Measurements from ENCODE around the gene PLEKHD1.

DNA sequence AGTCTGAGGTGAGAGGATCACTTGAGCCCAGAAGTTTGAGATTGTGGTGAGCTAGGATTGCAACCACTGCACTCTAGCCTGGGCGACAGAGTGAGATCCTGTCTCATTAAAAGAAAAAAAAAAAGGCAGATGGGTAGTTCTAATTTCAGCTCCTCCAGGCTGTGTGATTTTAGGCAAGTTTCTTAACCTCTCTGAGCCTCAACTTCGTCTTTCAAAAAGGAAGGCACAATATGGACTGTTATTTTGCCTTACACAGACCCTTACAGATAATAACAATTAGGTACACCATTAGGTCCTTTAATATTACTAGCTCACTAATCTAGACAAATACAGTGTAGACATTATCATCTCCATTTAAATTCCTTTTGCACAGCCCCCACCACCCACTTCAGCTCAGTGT, 94.9 kb downstream of the PLEKHD1 start:
- TF ChIP-seq, protein P1, sequence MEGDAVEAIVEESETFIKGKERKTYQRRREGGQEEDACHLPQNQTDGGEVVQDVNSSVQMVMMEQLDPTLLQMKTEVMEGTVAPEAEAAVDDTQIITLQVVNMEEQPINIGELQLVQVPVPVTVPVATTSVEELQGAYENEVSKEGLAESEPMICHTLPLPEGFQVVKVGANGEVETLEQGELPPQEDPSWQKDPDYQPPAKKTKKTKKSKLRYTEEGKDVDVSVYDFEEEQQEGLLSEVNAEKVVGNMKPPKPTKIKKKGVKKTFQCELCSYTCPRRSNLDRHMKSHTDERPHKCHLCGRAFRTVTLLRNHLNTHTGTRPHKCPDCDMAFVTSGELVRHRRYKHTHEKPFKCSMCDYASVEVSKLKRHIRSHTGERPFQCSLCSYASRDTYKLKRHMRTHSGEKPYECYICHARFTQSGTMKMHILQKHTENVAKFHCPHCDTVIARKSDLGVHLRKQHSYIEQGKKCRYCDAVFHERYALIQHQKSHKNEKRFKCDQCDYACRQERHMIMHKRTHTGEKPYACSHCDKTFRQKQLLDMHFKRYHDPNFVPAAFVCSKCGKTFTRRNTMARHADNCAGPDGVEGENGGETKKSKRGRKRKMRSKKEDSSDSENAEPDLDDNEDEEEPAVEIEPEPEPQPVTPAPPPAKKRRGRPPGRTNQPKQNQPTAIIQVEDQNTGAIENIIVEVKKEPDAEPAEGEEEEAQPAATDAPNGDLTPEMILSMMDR (conservative IDR thresholded peaks at IDR 0.05; ENCODE audit: low read length) = no peak
- no peak for TF ChIP-seq EZH2phosphoT487 (IDR thresholded peaks at IDR 0.05; ENCODE audit: borderline replicate concordance, low read depth, low read length)

All from OCI-LY7 (cell line).